HL-60 (cell line): Measurements from ENCODE around the gene CFAP46.

Experiments used
- CTCF ChIP-seq: IDR thresholded peaks from one replicate; pipeline ENCODE4 v1.5.1; 2011; ENCODE audit warnings: low read length, control low read depth, inconsistent platforms; ENCODE audit not compliant: insufficient read depth
- GABPA ChIP-seq: IDR thresholded peaks from 2 replicates; pipeline ENCODE4 v1.6.1; 2012; ENCODE audit warnings: low read depth
- POLR2AphosphoS5 ChIP-seq: IDR thresholded peaks from 2 replicates; pipeline ENCODE4 v1.6.1; 2012; ENCODE audit warnings: low read depth

GRCh38 chr10:132848951-132849545 lies 93.3 kb downstream of the CFAP46 start:
- no peak for TF ChIP-seq CTCF
- no peak for TF ChIP-seq GABPA
- TF ChIP-seq POLR2AphosphoS5: no peak
